GM21619 (cell line): ENCODE data around the gene CRYBG3.

Source experiments
- ATAC-seq: cut with Tn5 transposase; IDR thresholded peaks from one replicate; pipeline ENCODE4 v1.9.1; 2021; ENCODE audit not compliant: unreplicated experiment

Gene CRYBG3

DNA sequence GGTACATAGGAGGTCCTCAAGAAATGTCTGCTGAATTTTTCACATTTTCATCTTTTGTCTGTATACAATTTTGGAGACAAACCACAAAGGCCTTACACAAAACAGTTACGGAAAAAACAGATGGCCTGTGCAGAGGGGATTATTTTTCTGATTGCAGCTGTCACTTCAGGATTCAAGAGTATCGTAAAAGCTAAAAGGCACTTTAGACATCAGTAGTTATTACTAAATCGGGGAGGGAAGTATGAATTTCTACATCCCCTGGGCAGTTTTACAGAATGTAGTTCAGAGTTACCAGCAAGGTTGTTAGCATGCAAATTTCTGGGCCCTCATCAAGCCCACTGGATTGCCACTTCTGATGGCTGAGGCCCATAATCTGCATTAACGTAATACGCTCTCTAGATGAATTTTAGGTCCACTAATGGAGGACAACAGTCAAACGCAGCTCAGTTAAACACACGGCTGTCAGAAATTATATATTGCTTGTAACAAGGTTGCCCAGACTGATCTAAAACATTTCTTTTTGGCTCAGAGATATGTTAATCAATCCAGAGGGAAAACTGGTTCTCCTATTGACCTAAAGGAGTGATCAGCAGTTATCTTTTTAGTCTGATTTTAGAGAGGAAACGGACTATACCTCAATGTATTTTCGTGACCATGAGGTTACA lies 149.3 kb downstream of the CRYBG3 start:
- no peak for ATAC-seq

DNA sequence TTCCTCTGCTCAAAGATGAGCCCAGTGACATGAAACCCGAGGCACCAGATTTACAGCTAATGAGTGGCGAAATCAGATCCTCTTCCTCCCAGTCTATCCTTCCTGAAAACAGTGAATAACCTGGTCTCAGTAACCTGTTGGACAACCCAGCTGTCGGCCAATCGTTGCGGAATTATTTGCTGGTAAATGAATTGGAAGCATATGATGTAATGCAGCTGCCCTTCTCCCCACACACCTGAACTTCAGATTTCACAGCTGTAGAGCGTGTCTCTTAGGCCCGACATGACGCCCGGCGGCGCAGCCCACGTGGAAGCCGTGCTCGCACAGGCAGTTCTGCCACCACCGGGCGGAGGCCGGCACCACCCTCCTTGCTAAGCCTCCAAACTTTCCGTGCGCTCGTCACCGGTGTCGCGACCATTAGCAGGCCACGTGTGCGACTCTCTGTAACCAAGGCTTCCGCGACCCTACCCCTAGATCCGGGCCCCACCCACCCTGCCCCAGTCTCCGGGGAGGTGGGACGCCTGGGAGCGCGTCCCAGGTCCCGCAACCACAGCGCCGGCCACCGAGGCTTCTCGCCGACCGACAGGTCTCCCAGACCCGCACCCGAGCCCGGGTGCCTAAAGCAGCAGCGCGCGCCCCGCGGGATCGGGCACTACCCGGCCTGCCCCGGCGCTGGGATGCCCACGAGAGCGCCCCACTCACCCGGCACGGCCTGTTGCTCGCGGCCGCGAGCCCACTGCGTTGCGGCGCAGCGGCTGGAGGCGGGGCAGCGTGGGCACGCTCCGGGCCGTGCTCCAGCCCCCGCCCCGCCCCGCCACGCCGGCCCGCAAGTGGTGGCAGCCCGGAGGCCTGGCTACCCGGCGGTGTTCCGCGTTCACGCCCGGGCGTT lies 150.1 kb downstream of the CRYBG3 start, which contains the start of gene RIOX2:
Gene RIOX2, minus strand, starts transcription at position 753 of the 889 bp plus-strand sequence. CDS start 4,838 bp downstream, outside the sequence.
- ATAC-seq, result peak; percentile 83

GRCh38 chr3:97972976-97973375 lies 151.2 kb downstream of the CRYBG3 start:
- no peak for ATAC-seq

DNA sequence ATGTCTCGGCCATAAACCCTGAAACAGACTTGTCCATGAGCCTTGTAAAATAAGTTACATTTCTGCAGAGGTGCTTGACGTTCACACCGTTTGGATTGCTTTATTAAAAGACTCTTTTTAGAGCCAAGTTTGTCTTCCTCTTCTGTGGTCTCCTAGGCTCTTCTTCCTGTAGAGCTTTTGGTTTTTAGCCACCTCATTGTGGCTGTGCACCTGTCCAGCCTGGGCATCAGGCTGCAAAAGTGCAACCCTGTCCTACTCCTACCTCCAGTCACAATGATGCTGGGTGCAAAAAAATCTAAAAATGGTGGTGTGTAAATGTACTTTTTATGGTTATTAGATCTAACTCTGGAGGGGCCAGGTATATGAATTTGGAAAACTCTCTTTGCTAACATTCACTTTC lies 153.2 kb downstream of the CRYBG3 start:
- no peak for ATAC-seq

DNA sequence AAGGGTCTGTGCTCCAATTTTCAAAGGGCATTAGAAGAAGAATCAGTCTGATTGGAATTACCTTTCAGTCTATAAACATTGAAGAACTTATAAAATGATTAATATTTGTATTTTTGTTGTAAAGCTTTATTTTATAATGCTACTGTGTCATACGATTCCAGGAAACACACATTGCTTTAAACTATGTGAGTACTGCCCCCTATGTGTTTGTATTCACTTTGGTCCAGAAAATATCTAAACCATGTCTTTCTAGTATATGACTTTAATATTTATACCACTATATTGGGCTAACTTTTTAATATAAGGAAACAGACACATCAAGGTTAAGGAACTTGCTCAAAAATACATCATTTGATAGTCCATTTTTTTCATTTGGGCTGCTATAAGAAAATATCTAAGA lies 153.7 kb downstream of the CRYBG3 start:
- ATAC-seq, result no peak

DNA sequence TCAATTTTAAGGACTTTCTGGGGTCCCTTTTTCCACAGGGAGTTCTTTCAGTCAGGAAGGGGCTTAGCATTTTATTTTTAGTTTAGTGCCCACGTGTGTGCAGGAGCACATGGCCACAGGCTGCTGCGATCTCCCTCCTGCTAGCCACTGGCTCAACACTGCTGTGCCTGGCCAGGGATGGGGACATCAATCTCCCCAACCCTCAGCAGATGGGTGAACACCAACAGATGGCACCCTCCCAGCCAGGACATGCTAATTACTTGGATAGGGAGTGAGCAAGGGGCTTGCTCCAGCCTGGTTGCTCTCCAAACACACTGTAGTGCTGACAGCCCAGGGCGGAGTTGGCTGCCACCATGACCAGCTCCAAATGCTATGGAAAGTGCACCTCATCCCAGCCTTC lies 157.8 kb downstream of the CRYBG3 start:
- no peak for ATAC-seq

GRCh38 chr3:97981886-97982285 lies 160.1 kb downstream of the CRYBG3 start:
- ATAC-seq, result no peak

- no peak for ATAC-seq
These were observed 162.2 kb downstream of the CRYBG3 start for GRCh38 chr3:97983933-97984491.

DNA sequence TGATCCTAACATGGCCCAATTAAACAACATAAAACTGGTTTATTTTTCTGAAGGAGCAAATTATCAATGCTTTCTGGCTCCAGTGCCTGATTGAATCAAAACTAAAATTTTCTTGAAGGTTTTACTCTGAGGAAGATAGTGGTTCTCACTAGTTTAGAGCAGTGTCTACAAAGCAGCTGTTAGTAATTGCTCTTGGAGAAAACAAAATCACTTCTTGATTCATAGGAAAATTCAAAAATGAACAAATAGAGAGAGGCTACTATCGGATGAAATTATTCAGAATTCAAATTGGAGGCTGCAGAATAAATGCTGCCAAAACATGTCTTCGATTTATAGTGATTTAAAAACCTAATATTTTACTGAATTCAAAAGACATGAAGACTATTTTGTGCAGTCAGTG lies 165.5 kb downstream of the CRYBG3 start:
- no peak for ATAC-seq

DNA sequence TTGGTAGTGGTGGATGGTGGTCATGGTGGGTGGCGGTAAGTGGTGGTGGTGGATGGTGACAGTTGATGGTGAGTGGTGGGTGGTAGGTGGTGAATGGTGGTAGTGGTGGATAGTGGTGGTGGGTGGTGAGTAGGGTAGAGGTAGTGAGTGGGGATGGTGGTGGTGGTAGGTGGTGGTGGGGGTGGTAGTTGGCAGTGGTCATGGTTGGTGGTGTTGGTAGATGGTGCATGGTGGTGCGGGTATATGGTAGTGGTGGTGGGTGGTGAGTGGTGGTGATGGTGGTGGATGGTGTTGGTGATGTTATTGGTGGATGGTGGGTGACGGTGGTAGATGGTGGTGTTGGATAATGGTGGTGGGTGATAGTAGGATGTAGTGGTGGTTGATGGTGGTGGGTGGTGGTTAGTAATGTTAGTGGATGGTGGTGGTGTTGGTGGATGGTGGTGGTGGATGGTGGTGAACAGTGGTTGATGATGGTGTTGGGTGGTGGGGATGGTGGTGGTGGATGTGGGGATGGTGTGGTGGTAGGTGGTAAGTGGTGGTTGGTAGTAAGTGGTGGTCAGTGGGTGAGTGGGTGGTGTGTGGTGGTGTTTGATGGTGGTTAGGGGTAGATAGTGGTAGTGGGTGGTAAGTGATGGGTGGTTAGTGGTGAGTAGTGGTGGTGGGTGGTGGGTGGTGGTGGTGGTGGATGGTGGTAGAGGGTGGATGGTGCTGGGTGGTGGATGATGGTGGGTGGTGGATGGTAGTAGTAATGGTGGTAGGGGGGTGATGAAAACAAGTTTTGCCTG lies 167.2 kb downstream of the CRYBG3 start:
- ATAC-seq, result no peak

GRCh38 chr3:97990624-97991292 lies 168.9 kb downstream of the CRYBG3 start:
- no peak for ATAC-seq

DNA sequence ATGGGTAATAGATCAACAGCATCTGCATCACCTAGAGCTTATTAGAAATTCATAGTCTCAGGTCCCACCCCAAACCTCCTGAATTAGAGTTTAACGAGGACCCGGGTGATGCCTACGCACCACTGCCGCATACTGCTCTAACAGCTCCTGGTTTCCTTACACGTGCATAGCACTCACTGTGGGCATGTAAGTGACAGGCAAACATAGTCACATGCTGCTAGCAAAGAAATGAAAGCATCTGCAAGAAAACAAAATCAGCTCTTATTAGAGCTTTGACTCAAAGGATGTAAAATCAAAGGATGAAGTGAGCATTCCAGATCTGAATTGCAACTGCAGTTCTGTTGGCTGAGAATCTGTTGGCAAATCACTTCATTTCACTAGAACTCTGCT lies 169.5 kb downstream of the CRYBG3 start:
- ATAC-seq, result no peak

GRCh38 chr3:97992547-97993173 lies 170.8 kb downstream of the CRYBG3 start:
- no peak for ATAC-seq

DNA sequence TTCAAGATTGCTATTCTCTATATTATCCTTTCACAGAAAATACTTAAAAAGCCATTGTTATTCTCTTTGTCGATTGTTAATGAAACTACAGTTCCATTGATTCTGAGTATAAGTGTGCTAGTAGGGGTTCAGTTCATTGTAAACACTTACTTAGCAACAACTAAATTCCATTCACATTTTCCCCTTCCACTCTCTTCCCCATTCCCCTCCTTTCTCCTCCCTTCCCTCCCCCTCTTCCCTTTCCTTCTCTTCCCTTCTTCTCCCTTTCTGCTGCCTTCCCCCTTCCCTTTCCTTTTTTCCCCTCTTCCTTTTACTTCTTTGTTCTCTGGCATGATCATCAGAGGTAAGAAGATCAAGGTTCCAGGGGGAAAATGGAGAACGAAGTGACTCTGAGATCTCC lies 171.7 kb downstream of the CRYBG3 start:
- no peak for ATAC-seq

DNA sequence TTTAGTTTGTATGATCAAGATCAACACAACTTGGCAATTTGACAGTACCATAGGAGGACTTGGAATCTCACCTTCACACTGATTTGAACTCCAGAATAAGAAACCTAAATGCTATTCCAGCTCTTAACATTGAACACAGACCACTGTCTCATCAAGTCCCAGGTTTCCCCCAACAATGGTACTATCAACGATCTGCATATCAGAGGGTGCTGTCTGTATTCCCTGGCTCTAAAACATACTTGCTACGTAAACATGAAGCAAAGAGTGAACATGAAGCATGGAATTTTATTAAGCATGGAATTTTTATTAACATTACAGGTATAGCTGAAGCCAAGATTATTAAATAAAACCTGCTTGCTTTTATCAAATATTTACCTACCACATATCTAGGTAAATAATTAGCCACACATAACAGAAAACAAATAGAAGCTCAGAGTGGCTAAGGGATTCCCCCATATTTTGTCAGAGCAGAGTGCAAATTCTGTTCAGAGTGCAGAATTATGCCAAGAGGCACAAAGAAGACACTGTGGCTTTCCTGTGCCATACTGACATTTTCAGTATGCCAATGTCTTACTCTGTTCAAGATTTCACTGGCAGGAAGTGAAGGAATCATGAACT lies 172.6 kb downstream of the CRYBG3 start:
- no peak for ATAC-seq
